ENCODE results near the gene PRKAR1B. TPM values are rescaled to one million over a fixed set of nuclear protein-coding genes. Genes with fewer than 3 reads are reported as not detected.

Gene PRKAR1B
- total RNA-seq = 8.6 and 9.1 TPM in 2 replicates

GRCh38 chr7:727104-727805 is at the start of gene PRKAR1B:
TSS of gene PRKAR1B (minus strand) at chr7:727281. CDS start at chr7:711505, 15,776 bp downstream.

GRCh38 chr7:726084-726853 is 812 bp downstream of the PRKAR1B start, which contains the start of gene DNAAF5:
TSS of gene DNAAF5 (plus strand) at chr7:726699. CDS start at chr7:726721, 22 bp downstream.

GRCh38 chr7:519484-520390 is 207.3 kb downstream of the PRKAR1B start, which contains the start of gene PDGFA:
TSS of gene PDGFA (minus strand) at chr7:519846. CDS start at chr7:519001, 845 bp downstream.

Other genes starting within 250 kb of the PRKAR1B start
- gene PDGFA, start 207.4 kb downstream of the PRKAR1B start, total RNA-seq = 26.2 and 33.8 TPM in 2 replicates
- gene DNAAF5, start 582 bp downstream of the PRKAR1B start, total RNA-seq = 20.0 and 32.6 TPM in 2 replicates
- gene SUN1, start 105.2 kb upstream of the PRKAR1B start, total RNA-seq = 109 and 344 TPM in 2 replicates
- gene GET4, start 149.3 kb upstream of the PRKAR1B start, total RNA-seq = 15.4 and 16.5 TPM in 2 replicates
- 1.6 and 2.0 TPM in 2 replicates for gene ADAP1, start 227.4 kb upstream of the PRKAR1B start, total RNA-seq
- gene COX19, start 248.3 kb upstream of the PRKAR1B start, total RNA-seq = 11.9 and 20.8 TPM in 2 replicates